Endothelial cell of umbilical vein (primary cell): ENCODE results near the gene GSX2. TPM values are rescaled to one million over a fixed set of nuclear protein-coding genes. Genes with fewer than 3 reads are reported as not detected.

ENCODE experiments used
- BruUV-seq: library from RNA; stranded (reverse); fragments of 400-500 nt; replicated peaks from 2 replicates; lab custom pipeline; 2021; lab: Mats Ljungman, UMichigan
- CTCF ChIA-PET: fragments of 300-600, 350-600 bp; sonication (Branson Sonifier 250); formaldehyde crosslinking; loops from one replicate; lab custom pipeline; 2021; ENCODE audit warnings: antibody characterized with exemption, inconsistent platforms; lab: Charles Lee
- POLR2A ChIA-PET: fragments of 300-600, 350-600 bp; sonication (Branson Sonifier 250); formaldehyde crosslinking; loops from one replicate; lab custom pipeline; 2021; ENCODE audit warnings: antibody characterized with exemption, inconsistent platforms; lab: Charles Lee
- DNase-seq: peaks from one replicate; pipeline ENCODE4 v3.0.0-alpha.2; 2011; ENCODE audit warnings: low read depth, low spot score
- FAIRE-seq: peaks from 2 replicates; lab custom pipeline; 2011; peaks lifted over from hg19 to GRCh38; lab: Jason Lieb, UNC
- H2AFZ ChIP-seq: 2 replicates; pipeline ENCODE4 v1.6.0; 2012; ENCODE audit warnings: low read depth, low read length, control low read depth, inconsistent platforms
- H3K27ac ChIP-seq: 2 replicates; pipeline ENCODE4 v1.5.1; 2011; ENCODE audit warnings: low read depth, mild to moderate bottlenecking, control low read depth, low read length, moderate library complexity; ENCODE audit not compliant: insufficient read depth
- H3K27me3 ChIP-seq, 2 experiments: 2 replicates each; pipeline versions ENCODE4 v1.6.0 to v1.6.1; 2011; ENCODE audit warnings: low read length in 2 of 2, mixed read lengths in 1 of 2; ENCODE audit not compliant: control insufficient read depth in 2 of 2, insufficient read depth in 2 of 2
- H3K36me3 ChIP-seq, 2 experiments: 2 replicates in 1 of 2; 3 replicates in 1 of 2; pipeline ENCODE4 v1.5.1; 2011; ENCODE audit warnings: low read length in 2 of 2, mild to moderate bottlenecking in 1 of 2, moderate library complexity in 1 of 2; ENCODE audit not compliant: control insufficient read depth in 2 of 2, insufficient read depth in 2 of 2; ENCODE audit errors: extremely low read depth in 1 of 2
- H3K4me1 ChIP-seq: 3 replicates; pipeline ENCODE4 v1.5.1; 2011; ENCODE audit warnings: mild to moderate bottlenecking, low read length; ENCODE audit not compliant: control insufficient read depth, insufficient read depth; ENCODE audit errors: extremely low read depth
- H3K4me2 ChIP-seq: 2 replicates; pipeline ENCODE4 v1.6.1; 2011; ENCODE audit warnings: low read length, control low read depth, mixed read lengths; ENCODE audit not compliant: insufficient read depth
- H3K4me3 ChIP-seq, 3 experiments: fragments of 200-600 bp in 1 of 3; sonication (generic), shearing (Covaris generic) in 1 of 3; replicated peaks in 1 of 3; 2 replicates each; pipeline ENCODE4 v1.5.1; 2011 to 2016; ENCODE audit warnings: control low read depth in 3 of 3, low read length in 3 of 3, mild to moderate bottlenecking in 2 of 3, inconsistent platforms in 1 of 3, low read depth in 1 of 3, moderate library complexity in 1 of 3; ENCODE audit not compliant: insufficient read depth in 1 of 3
- H3K79me2 ChIP-seq: 2 replicates; pipeline ENCODE4 v1.6.0; 2012; ENCODE audit warnings: low read length, inconsistent platforms; ENCODE audit not compliant: control insufficient read depth, insufficient read depth
- H3K9ac ChIP-seq: replicated peaks from 2 replicates; pipeline ENCODE3; 2011; ENCODE audit warnings: low read length, control low read depth; ENCODE audit not compliant: insufficient read depth; ENCODE audit errors: extremely low read depth
- H3K9me1 ChIP-seq: replicated peaks from 3 replicates; pipeline ENCODE4 v1.6.0; 2011; ENCODE audit warnings: mild to moderate bottlenecking, low read length; ENCODE audit not compliant: control insufficient read depth, insufficient read depth; ENCODE audit errors: extremely low read depth
- H3K9me3 ChIP-seq: replicated peaks from 2 replicates; pipeline ENCODE4 v1.5.1; 2012; ENCODE audit warnings: low read length, inconsistent platforms; ENCODE audit not compliant: control insufficient read depth, insufficient read depth
- H4K20me1 ChIP-seq: replicated peaks from 2 replicates; pipeline ENCODE3; 2011; ENCODE audit warnings: mild to moderate bottlenecking, low read length; ENCODE audit not compliant: control insufficient read depth, insufficient read depth; ENCODE audit errors: extremely low read depth
- EZH2 ChIP-seq: IDR thresholded peaks from 2 replicates; pipeline ENCODE4 v1.6.1; 2012; ENCODE audit warnings: borderline replicate concordance, low read depth, mild to moderate bottlenecking, moderate library complexity, low read length, inconsistent platforms; ENCODE audit not compliant: severe bottlenecking
- FOS ChIP-seq: IDR thresholded peaks from 2 replicates; pipeline ENCODE4 v1.6.1; 2011; ENCODE audit warnings: mild to moderate bottlenecking, low read length, moderate library complexity, borderline replicate concordance; ENCODE audit not compliant: insufficient read depth
- GATA2 ChIP-seq: IDR thresholded peaks from 2 replicates; pipeline ENCODE4 v1.7.0; 2011; ENCODE audit warnings: low read depth, mild to moderate bottlenecking, moderate library complexity, mixed read lengths, low read length; ENCODE audit not compliant: insufficient read length, insufficient read depth
- JUN ChIP-seq: IDR thresholded peaks from 2 replicates; pipeline ENCODE4 v1.6.1; 2011; ENCODE audit warnings: borderline replicate concordance, low read depth; ENCODE audit not compliant: insufficient read length, insufficient read depth
- MAX ChIP-seq: IDR thresholded peaks from 2 replicates; pipeline ENCODE4 v1.6.1; 2011; ENCODE audit not compliant: insufficient read depth, insufficient read length
- MYC ChIP-seq: IDR thresholded peaks from one replicate; pipeline ENCODE4 v1.6.1; 2011; ENCODE audit warnings: mild to moderate bottlenecking, low read depth, low read length
- POLR2A ChIP-seq: IDR thresholded peaks from 2 replicates; pipeline ENCODE4 v1.6.1; 2012; ENCODE audit warnings: low read depth, mild to moderate bottlenecking, control low read depth, low read length
- POLR2AphosphoS5 ChIP-seq: IDR thresholded peaks from 2 replicates; pipeline ENCODE4 v1.6.1; 2012; ENCODE audit warnings: low read depth, mild to moderate bottlenecking, control low read depth, low read length, moderate library complexity; ENCODE audit not compliant: insufficient read depth
- dilution Hi-C: fragments of 300-500 bp; cut with MboI; formaldehyde crosslinking; loops from one replicate; pipeline ENCODE4 v1.15.0; 2019; ENCODE audit warnings: low sequenced_read_pairs; ENCODE audit not compliant: extremely low pct_ligation_motif_present
- intact Hi-C: fragments of 100-400 bp; cut with micrococcal nuclease; formaldehyde crosslinking; loops from one replicate; pipeline ENCODE4 v1.10.0; 2022
- polyA plus RNA-seq, 4 experiments: library from polyadenylated mRNA; depleted of rRNA in 3 of 4; stranded (reverse) in 3 of 4; unstranded in 1 of 4; fragments of >200 nt; gene quantifications; 2 replicates each; pipeline versions ENCODE4 v1.2.1 to v1.2.3, GENCODE V29; 2011 to 2012; ENCODE audit warnings: missing spikeins in 1 of 4
- total RNA-seq: library from RNA; stranded (reverse); gene quantifications from 2 replicates; pipeline ENCODE4 v1.2.3, GENCODE V29; 2021
- TF ChIP-seq, protein P1 (sequence below), 2 donors: IDR thresholded peaks; 1 replicate in 1 of 2; 2 replicates in 1 of 2; pipeline ENCODE4 v1.5.1; 2011; ENCODE audit warnings: low read length in 2 of 2, mild to moderate bottlenecking in 2 of 2, moderate library complexity in 2 of 2, control low read depth in 1 of 2, inconsistent platforms in 1 of 2, low read depth in 1 of 2; ENCODE audit not compliant: insufficient read depth in 1 of 2; ENCODE audit errors: extremely low read depth in 1 of 2

GSX2 gene
- total and polyA plus RNA-seq, 2 donors (not counting 3 experiments of a cell fraction or from before 2014, with no cell fraction given) = not detected

GRCh38 chr4:54144661-54145171, 44.8 kb downstream of the GSX2 start:
- H3K9me3 ChIP-seq = no peaks in the 10 kb centered on the region
- H2AFZ ChIP-seq = no peak overlapping the region
- TF ChIP-seq GATA2 (no peak), JUN (no peak), POLR2A (no peak), POLR2AphosphoS5 (no peak), EZH2 (no peak), FOS (no peak), MYC (no peak), MAX (no peak)
- TF ChIP-seq, protein P1, sequence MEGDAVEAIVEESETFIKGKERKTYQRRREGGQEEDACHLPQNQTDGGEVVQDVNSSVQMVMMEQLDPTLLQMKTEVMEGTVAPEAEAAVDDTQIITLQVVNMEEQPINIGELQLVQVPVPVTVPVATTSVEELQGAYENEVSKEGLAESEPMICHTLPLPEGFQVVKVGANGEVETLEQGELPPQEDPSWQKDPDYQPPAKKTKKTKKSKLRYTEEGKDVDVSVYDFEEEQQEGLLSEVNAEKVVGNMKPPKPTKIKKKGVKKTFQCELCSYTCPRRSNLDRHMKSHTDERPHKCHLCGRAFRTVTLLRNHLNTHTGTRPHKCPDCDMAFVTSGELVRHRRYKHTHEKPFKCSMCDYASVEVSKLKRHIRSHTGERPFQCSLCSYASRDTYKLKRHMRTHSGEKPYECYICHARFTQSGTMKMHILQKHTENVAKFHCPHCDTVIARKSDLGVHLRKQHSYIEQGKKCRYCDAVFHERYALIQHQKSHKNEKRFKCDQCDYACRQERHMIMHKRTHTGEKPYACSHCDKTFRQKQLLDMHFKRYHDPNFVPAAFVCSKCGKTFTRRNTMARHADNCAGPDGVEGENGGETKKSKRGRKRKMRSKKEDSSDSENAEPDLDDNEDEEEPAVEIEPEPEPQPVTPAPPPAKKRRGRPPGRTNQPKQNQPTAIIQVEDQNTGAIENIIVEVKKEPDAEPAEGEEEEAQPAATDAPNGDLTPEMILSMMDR (IDR thresholded peaks at IDR 0.05; ENCODE audit: extremely low read depth in 1 of 2, insufficient read depth in 1 of 2, low read depth in 1 of 2, low read length in 2 of 2) = no peak
- H3K27ac ChIP-seq = no peak overlapping the region
- BruUV-seq = no TSS peak
- no peaks in the 10 kb centered on the region for H3K79me2 ChIP-seq
- H3K36me3 ChIP-seq = no peaks in the 10 kb centered on the region
- no peak overlapping the region for H3K4me2 ChIP-seq
- no peaks in the 10 kb centered on the region for H3K9me1 ChIP-seq
- H4K20me1 ChIP-seq = no peaks in the 10 kb centered on the region
- CTCF ChIA-PET = interaction anchor here (1.0 kb wide), 1 partner anchor 47 kb away, joined by 3 read pairs; no protein-coding TSS in a partner anchor
- FAIRE-seq (no peak), DNase-seq (no peak)
- POLR2A ChIA-PET = no interaction called here
- H3K27me3 ChIP-seq = peaks cover 0 to under 1% of the 10 kb centered on the region in 2 experiments
- no peak overlapping the region for H3K9ac ChIP-seq
- H3K4me1 ChIP-seq = no peaks in the 10 kb centered on the region
- no peak overlapping the region for H3K4me3 ChIP-seq
- intact Hi-C loops (no loop called here), dilution Hi-C loops (no loop called here)
